K562 (cell line): ENCODE measurements around the gene GOLIM4. TPM values are rescaled to one million over a fixed set of nuclear protein-coding genes. Genes with fewer than 3 reads are reported as not detected.

Source experiments
- ATAC-seq: fragments of 200-7000 bp; cut with Tn5 transposase; 3 replicates; pipeline ENCODE4 v1.9.1; 2020; ENCODE audit warnings: moderate library complexity
- BruUV-seq: library from RNA; stranded (reverse); fragments of 400-500 nt; replicated peaks from 2 replicates; lab custom pipeline; 2021; lab: Mats Ljungman, UMichigan
- CTCF ChIA-PET: fragments of 300-600 bp; formaldehyde crosslinking; extraction: SDS; loops from one replicate; lab custom pipeline; 2021; ENCODE audit warnings: low intra/inter-chr PET ratio; lab: Yijun Ruan, JAX
- POLR2A ChIA-PET: fragments of 300-600, 350-650 bp; sonication (Branson Sonifier 250); formaldehyde crosslinking; extraction: SDS; loops from one replicate; lab custom pipeline; 2021; ENCODE audit warnings: antibody characterized with exemption, inconsistent platforms; lab: Yijun Ruan, JAX
- DNase-seq, 4 experiments: peaks; one replicate each; pipeline versions ENCODE4 v3.0.0 to v3.0.0-alpha.2; 2011 to 2018; ENCODE audit warnings: low spot score in 3 of 4, mixed read lengths in 3 of 4; ENCODE audit errors: extremely low read depth in 1 of 4
- FAIRE-seq: peaks from 2 replicates; lab custom pipeline; 2011; peaks lifted over from hg19 to GRCh38; lab: Jason Lieb, UNC
- H2AFZ ChIP-seq: 2 replicates; pipeline ENCODE4 v1.6.0; 2011; ENCODE audit warnings: low read depth, low read length, control low read depth, inconsistent platforms
- H3K27ac ChIP-seq: fragments of 200-600 bp; 3 replicates; pipeline ENCODE4 v1.8.0; 2011; ENCODE audit warnings: low read depth, mild to moderate bottlenecking, control low read depth, inconsistent platforms, low read length, moderate library complexity, mixed read lengths; ENCODE audit errors: extremely low read depth
- H3K27me3 ChIP-seq, 2 experiments: fragments of 300-600 bp in 1 of 2; 2 replicates in 1 of 2; 3 replicates in 1 of 2; pipeline versions ENCODE4 v1.6.0 to v1.8.0; 2011; ENCODE audit warnings: inconsistent platforms in 2 of 2, low read length in 2 of 2, mild to moderate bottlenecking in 1 of 2, mixed read lengths in 1 of 2, moderate library complexity in 1 of 2; ENCODE audit not compliant: control insufficient read depth in 2 of 2, insufficient read depth in 2 of 2
- H3K36me3 ChIP-seq: fragments of 300-600 bp; 3 replicates; pipeline ENCODE4 v1.8.0; 2011; ENCODE audit warnings: mild to moderate bottlenecking, low read length, inconsistent platforms; ENCODE audit not compliant: control insufficient read depth, insufficient read depth
- H3K4me1 ChIP-seq, 2 experiments: fragments of 200-600 bp in 1 of 2; replicated peaks in 1 of 2; 2 replicates in 1 of 2; 3 replicates in 1 of 2; pipeline versions ENCODE4 v1.5.1 to v1.8.0; 2011; ENCODE audit warnings: inconsistent platforms in 2 of 2, low read length in 2 of 2, mild to moderate bottlenecking in 1 of 2, mixed read lengths in 1 of 2, moderate library complexity in 1 of 2; ENCODE audit not compliant: control insufficient read depth in 2 of 2, insufficient read depth in 2 of 2
- H3K4me2 ChIP-seq: 2 replicates; pipeline ENCODE4 v1.6.1; 2011; ENCODE audit warnings: low read length, control low read depth, inconsistent platforms, mixed read lengths; ENCODE audit not compliant: insufficient read depth
- H3K4me3 ChIP-seq: fragments of 200-600 bp; sonication (generic), shearing (Covaris generic); 2 replicates; pipeline ENCODE4 v1.5.1; 2016; ENCODE audit warnings: control low read depth, inconsistent platforms
- H3K79me2 ChIP-seq: fragments of 200-600 bp; 3 replicates; pipeline ENCODE4 v1.8.0; 2011; ENCODE audit warnings: low read length, inconsistent platforms; ENCODE audit not compliant: control insufficient read depth, insufficient read depth
- H3K9ac ChIP-seq, 2 experiments: 2 replicates each; pipeline versions ENCODE4 v1.6.0 to v1.6.1; 2011; ENCODE audit warnings: low read depth in 2 of 2, low read length in 2 of 2, control low read depth in 1 of 2, inconsistent platforms in 1 of 2, mild to moderate bottlenecking in 1 of 2, mixed read lengths in 1 of 2; ENCODE audit not compliant: insufficient read depth in 1 of 2
- H3K9me1 ChIP-seq: one replicate; pipeline ENCODE4 v1.6.0; 2011; ENCODE audit warnings: inconsistent platforms, mild to moderate bottlenecking, low read length, moderate library complexity; ENCODE audit not compliant: control insufficient read depth, insufficient read depth
- H3K9me3 ChIP-seq: replicated peaks from 2 replicates; pipeline ENCODE4 v1.5.1; 2011; ENCODE audit warnings: low read depth, low read length, inconsistent platforms; ENCODE audit not compliant: control insufficient read depth, insufficient read depth
- H4K20me1 ChIP-seq: replicated peaks from 2 replicates; pipeline ENCODE4 v1.6.1; 2011; ENCODE audit warnings: low read length, inconsistent platforms, mixed read lengths; ENCODE audit not compliant: control insufficient read depth, insufficient read depth
- COPS2 ChIP-seq: fragments of 450-650 bp; conservative IDR thresholded peaks from 2 replicates; pipeline ENCODE4 v1.6.1; 2016; ENCODE audit warnings: mild to moderate bottlenecking, moderate library complexity
- ETV5 ChIP-seq: sonication (generic); formaldehyde crosslinking; IDR thresholded peaks from 2 replicates; pipeline ENCODE4 v1.4.0; 2020; ENCODE audit warnings: low read depth, mild to moderate bottlenecking, missing genetic modification reagents
- FOS ChIP-seq: IDR thresholded peaks from 3 replicates; pipeline ENCODE4 v1.6.1; 2011; ENCODE audit not compliant: insufficient read length; ENCODE audit errors: extremely low read depth
- FOXK1 ChIP-seq: sonication (generic); formaldehyde crosslinking; IDR thresholded peaks from 2 replicates; pipeline ENCODE4 v1.8.0; 2022; ENCODE audit warnings: missing genetic modification reagents, mild to moderate bottlenecking, borderline replicate concordance
- JUN ChIP-seq, 2 experiments: sonication (generic) in 1 of 2; formaldehyde crosslinking in 1 of 2; IDR thresholded peaks; 2 replicates each; pipeline versions ENCODE4 v1.6.1 to v1.8.0; 2012 to 2022; ENCODE audit warnings: borderline replicate concordance in 2 of 2, mild to moderate bottlenecking in 2 of 2, improper control_type of control experiment in 1 of 2, low read depth in 1 of 2, low read length in 1 of 2, missing genetic modification reagents in 1 of 2
- PHTF2 ChIP-seq: fragments of 250-450 bp; sonication (Bioruptor Pico); IDR thresholded peaks from 2 replicates; pipeline ENCODE4 v1.5.0; 2021; ENCODE audit warnings: mild to moderate bottlenecking
- ZNF174 ChIP-seq: fragments of 250-450 bp; sonication (Bioruptor Pico); IDR thresholded peaks from 2 replicates; pipeline ENCODE4 v1.4.0; 2020; ENCODE audit warnings: mild to moderate bottlenecking
- ZNF253 ChIP-seq: fragments of 250-450 bp; sonication (Bioruptor Pico); conservative IDR thresholded peaks from 2 replicates; pipeline ENCODE4 v1.6.1; 2021; ENCODE audit warnings: mild to moderate bottlenecking
- WGBS: fragments of 100-300 bp; shearing (Covaris generic); methylation state at CpG from one replicate; pipeline ENCODE4 v1.1.6; 2016; ENCODE audit warnings: low coverage, mixed read lengths; ENCODE audit not compliant: insufficient coverage; ENCODE audit errors: missing lambda C conversion rate; 5-methylcytosine and 5-hydroxymethylcytosine counted together
- in situ Hi-C: fragments of 300-500 bp; cut with MboI; formaldehyde crosslinking; loops from 4 replicates; pipeline ENCODE4 v1.15.0; 2018; ENCODE audit warnings: inconsistent platforms, mixed read lengths
- intact Hi-C: fragments of 100-400 bp; cut with micrococcal nuclease; formaldehyde crosslinking; loops from 2 replicates; pipeline ENCODE4 v1.14.2; 2022
- polyA plus RNA-seq, 8 experiments: library from polyadenylated mRNA; depleted of rRNA in 4 of 8; stranded (reverse) in 5 of 8; unstranded in 3 of 8; fragments of >200 nt; fragmentation: Nextera tagmentation in 2 of 8; fragmentation: Illumina TruSeq in 1 of 8; extraction: Ambion mirVana in 2 of 8; extraction: Trizol in 1 of 8; gene quantifications; 2 replicates each; pipeline versions ENCODE4 v1.2.1 to v1.2.3, GENCODE V29; 2011 to 2014; ENCODE audit warnings: inconsistent platforms in 1 of 8, missing spikeins in 1 of 8
- total RNA-seq, 7 experiments: library from RNA; depleted of rRNA in 6 of 7; stranded (reverse); fragments of >200 nt in 6 of 7; fragmentation: Illumina TruSeq in 2 of 7; extraction: Trizol in 2 of 7; gene quantifications; 2 replicates each; pipeline versions ENCODE4 v1.2.1 to v1.2.3, GENCODE V29; 2011 to 2021; ENCODE audit warnings: low replicate concordance in 1 of 7

GOLIM4 gene
- total and polyA plus RNA-seq, 9 of the 15 experiments (the other 6 are each of a cell fraction or from before 2014, with no cell fraction given) = 9.3 to 39.4 (median 31.0) TPM

GRCh38 chr3:168124791-168125190, 29.1 kb upstream of the GOLIM4 start:
- Histone ChIP-seq H3K9me3 (peaks cover 4% of the 10 kb centered on the region; the same call in 1 of the 2 replicates), H3K79me2 (no peaks in the 10 kb centered on the region), H3K36me3 (no peaks in the 10 kb centered on the region), H3K27ac (no peak overlapping the region), H3K4me1 (no peaks in the 10 kb centered on the region; a peak in 1 of 5 replicates), H3K27me3 (no peaks in the 10 kb centered on the region), H2AFZ (no peak overlapping the region), H4K20me1 (no peaks in the 10 kb centered on the region), H3K4me3 (no peak overlapping the region), H3K4me2 (no peak overlapping the region), H3K9ac (no peak overlapping the region), H3K9me1 (no peaks in the 10 kb centered on the region)
- FAIRE-seq = no peak
- intact Hi-C loops (no loop called here), in situ Hi-C loops (no loop called here)
- no peak for DNase-seq
- ChIA-PET CTCF (no interaction called here), POLR2A (no interaction called here)
- WGBS = 85% methylated on average over 7 of the region's 7 CpGs
- no peak for ATAC-seq
- BruUV-seq = no TSS peak
- TF ChIP-seq ZNF253 (no peak), ETV5 (no peak), COPS2 (no peak), JUN (IDR thresholded peaks at IDR 0.05; ENCODE audit: borderline replicate concordance, low read depth, low read length) (no peak), JUN (CRISPR knock-in tag; IDR thresholded peaks at IDR 0.05; ENCODE audit: borderline replicate concordance) (no peak), FOXK1 (CRISPR knock-in tag) (no peak)

GRCh38 chr3:168124291-168124690, 28.6 kb upstream of the GOLIM4 start:
- POLR2A ChIA-PET = no interaction called here
- H3K9me3 ChIP-seq = peaks cover 4% of the 10 kb centered on the region; the same call in 1 of the 2 replicates
- H2AFZ ChIP-seq = no peak overlapping the region
- ATAC-seq = no peak
- no peaks in the 10 kb centered on the region for H4K20me1 ChIP-seq
- DNase-seq = no peak
- CTCF ChIA-PET = no interaction called here
- H3K79me2 ChIP-seq = no peaks in the 10 kb centered on the region
- TF ChIP-seq FOS = no peak
- no peak for TF ChIP-seq ZNF174 (CRISPR knock-in tag)
- no peak for TF ChIP-seq PHTF2
- no peaks in the 10 kb centered on the region; a peak in 1 of 5 replicates for H3K4me1 ChIP-seq
- H3K4me2 ChIP-seq = no peak overlapping the region
- no peaks in the 10 kb centered on the region for H3K27me3 ChIP-seq
- BruUV-seq = no TSS peak
- no peak overlapping the region for H3K9ac ChIP-seq
- no peak for FAIRE-seq
- no peak overlapping the region for H3K4me3 ChIP-seq
- no peaks in the 10 kb centered on the region for H3K9me1 ChIP-seq
- no peaks in the 10 kb centered on the region for H3K36me3 ChIP-seq
- no peak overlapping the region for H3K27ac ChIP-seq
- intact Hi-C loops = no loop called here
- in situ Hi-C loops = no loop called here
